ENCODE measurements around the gene CCDC172. TPM values are rescaled to one million over a fixed set of nuclear protein-coding genes. Genes with fewer than 3 reads are reported as not detected.

CCDC172 gene
- total and polyA plus RNA-seq, 2 experiments from 2014 or later = 4.6 to 17.6 TPM

DNA sequence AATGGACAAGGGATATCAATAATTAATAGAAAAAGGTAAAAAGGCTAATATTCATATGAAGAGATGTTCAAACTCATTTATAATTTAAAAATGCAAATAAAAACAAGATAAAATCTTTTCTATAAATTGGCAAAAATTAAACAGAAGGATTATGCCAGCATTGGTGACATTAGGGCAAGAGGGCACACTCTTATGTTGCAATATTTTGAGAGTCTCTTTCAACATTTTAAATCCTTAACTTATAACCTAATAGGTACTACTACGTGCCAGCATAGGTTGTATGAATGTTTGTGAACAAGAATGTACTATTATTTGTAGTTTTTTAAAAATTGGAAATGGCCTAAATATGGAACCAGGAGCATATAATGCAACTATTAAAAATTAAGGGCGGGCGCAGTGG is 78.6 kb downstream of the CCDC172 start (continued):
- TF ChIP-seq CREB1 (CRISPR knock-in tag; IDR thresholded peaks at IDR 0.05; ENCODE audit: low read depth) (no peak), EZH2phosphoT487 (IDR thresholded peaks at IDR 0.05; ENCODE audit: unreplicated experiment) (no peak), NANOG (IDR thresholded peaks at IDR 0.05; ENCODE audit: borderline replicate concordance) (no peak), EZH2 (IDR thresholded peaks at IDR 0.05; ENCODE audit: low read depth, unreplicated experiment) (no peak)
- TF ChIP-seq, protein P1, sequence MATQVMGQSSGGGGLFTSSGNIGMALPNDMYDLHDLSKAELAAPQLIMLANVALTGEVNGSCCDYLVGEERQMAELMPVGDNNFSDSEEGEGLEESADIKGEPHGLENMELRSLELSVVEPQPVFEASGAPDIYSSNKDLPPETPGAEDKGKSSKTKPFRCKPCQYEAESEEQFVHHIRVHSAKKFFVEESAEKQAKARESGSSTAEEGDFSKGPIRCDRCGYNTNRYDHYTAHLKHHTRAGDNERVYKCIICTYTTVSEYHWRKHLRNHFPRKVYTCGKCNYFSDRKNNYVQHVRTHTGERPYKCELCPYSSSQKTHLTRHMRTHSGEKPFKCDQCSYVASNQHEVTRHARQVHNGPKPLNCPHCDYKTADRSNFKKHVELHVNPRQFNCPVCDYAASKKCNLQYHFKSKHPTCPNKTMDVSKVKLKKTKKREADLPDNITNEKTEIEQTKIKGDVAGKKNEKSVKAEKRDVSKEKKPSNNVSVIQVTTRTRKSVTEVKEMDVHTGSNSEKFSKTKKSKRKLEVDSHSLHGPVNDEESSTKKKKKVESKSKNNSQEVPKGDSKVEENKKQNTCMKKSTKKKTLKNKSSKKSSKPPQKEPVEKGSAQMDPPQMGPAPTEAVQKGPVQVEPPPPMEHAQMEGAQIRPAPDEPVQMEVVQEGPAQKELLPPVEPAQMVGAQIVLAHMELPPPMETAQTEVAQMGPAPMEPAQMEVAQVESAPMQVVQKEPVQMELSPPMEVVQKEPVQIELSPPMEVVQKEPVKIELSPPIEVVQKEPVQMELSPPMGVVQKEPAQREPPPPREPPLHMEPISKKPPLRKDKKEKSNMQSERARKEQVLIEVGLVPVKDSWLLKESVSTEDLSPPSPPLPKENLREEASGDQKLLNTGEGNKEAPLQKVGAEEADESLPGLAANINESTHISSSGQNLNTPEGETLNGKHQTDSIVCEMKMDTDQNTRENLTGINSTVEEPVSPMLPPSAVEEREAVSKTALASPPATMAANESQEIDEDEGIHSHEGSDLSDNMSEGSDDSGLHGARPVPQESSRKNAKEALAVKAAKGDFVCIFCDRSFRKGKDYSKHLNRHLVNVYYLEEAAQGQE (IDR thresholded peaks at IDR 0.05; ENCODE audit: unreplicated experiment) = no peak
- TF ChIP-seq, protein P2, sequence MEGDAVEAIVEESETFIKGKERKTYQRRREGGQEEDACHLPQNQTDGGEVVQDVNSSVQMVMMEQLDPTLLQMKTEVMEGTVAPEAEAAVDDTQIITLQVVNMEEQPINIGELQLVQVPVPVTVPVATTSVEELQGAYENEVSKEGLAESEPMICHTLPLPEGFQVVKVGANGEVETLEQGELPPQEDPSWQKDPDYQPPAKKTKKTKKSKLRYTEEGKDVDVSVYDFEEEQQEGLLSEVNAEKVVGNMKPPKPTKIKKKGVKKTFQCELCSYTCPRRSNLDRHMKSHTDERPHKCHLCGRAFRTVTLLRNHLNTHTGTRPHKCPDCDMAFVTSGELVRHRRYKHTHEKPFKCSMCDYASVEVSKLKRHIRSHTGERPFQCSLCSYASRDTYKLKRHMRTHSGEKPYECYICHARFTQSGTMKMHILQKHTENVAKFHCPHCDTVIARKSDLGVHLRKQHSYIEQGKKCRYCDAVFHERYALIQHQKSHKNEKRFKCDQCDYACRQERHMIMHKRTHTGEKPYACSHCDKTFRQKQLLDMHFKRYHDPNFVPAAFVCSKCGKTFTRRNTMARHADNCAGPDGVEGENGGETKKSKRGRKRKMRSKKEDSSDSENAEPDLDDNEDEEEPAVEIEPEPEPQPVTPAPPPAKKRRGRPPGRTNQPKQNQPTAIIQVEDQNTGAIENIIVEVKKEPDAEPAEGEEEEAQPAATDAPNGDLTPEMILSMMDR (conservative IDR thresholded peaks at IDR 0.05; ENCODE audit: low read depth in 2 of 2) = no peak

DNA sequence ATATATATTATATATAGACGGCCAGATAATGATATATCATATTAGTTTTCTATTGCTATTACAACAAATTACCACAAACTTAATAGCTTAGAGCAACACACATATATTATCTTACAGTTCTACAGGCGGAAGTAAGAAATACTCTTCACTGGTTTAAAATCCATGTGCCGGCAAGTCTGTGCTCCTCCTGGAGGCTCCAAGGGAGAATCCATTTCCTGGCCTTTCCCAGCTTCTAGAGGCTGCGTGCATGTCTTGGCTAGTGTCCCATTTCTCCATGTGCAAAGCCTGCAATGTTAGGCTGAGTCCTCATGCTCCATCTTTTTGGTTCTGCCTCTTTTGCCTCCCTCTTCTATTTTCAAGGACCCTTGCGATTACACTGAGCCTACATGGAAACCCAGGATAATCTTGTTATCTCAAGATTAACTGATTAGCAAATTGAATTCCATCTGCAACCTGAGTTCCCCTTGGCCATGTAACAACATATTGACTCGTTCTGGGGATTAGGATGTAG is 79.5 kb downstream of the CCDC172 start:
- Histone ChIP-seq H3K4me1 (ENCODE audit: insufficient read depth) (peaks cover under 1% of the 10 kb centered on the region; the same call in 1 of the 2 replicates), H3K79me2 (replicated peaks; ENCODE audit: insufficient read depth) (no peaks in the 10 kb centered on the region), H4K20me1 (replicated peaks; ENCODE audit: insufficient read depth) (no peaks in the 10 kb centered on the region), H3K4me2 (no peak overlapping the region), H3K4me3 (no peak overlapping the region), H3K36me3 (ENCODE audit: insufficient read depth) (no peaks in the 10 kb centered on the region), H3K27ac (ENCODE audit: low read depth) (no peak overlapping the region), H2AFZ (no peak overlapping the region), H3F3A (replicated peaks; ENCODE audit: low read depth) (no peaks in the 10 kb centered on the region), H3K9me2 (ENCODE audit: insufficient read depth) (no peaks in the 10 kb centered on the region), H3K27me3 (ENCODE audit: insufficient read depth) (no peaks in the 10 kb centered on the region)
- H3K9me3 Mint-ChIP-seq = no peaks in the 10 kb centered on the region
- no peaks in the 10 kb centered on the region for H3K36me3 Mint-ChIP-seq (ENCODE audit: low read depth)
- H3K4me3 Mint-ChIP-seq = no peak overlapping the region
- peaks cover 3% of the 10 kb centered on the region; the same call in 1 of the 3 replicates for H3K4me1 Mint-ChIP-seq
- ATAC-seq (no peak), DNase-seq (ENCODE audit: low spot score) (peak; percentile 7)
- H3K27me3 Mint-ChIP-seq (ENCODE audit: insufficient read depth, low read depth, poor library complexity) = no peaks in the 10 kb centered on the region
- TF ChIP-seq POLR2AphosphoS5 (IDR thresholded peaks at IDR 0.05; ENCODE audit: low read depth) (no peak), EZH2phosphoT487 (IDR thresholded peaks at IDR 0.05; ENCODE audit: unreplicated experiment) (no peak)
- H3K27ac Mint-ChIP-seq = no peak overlapping the region

DNA sequence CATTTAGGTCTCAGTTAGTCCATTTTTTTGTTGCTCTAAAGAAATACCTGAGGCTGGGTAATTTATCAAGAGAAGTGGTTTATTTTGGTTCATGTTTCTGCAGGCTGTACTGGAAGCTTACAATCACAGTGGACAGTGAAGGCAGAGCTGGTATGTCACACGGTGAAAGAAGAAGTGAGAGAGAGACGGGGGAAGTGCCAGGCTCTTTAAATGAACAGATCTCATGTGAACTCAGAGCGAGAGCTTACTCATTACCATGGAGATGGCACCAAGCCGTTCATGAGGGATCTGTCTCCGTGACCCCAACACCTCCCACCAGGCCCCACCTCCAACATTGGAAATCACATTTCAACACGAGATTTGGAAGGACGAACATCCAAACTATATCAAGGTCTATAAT is 84.5 kb downstream of the CCDC172 start:
- DNase-seq (ENCODE audit: low spot score) (peak; percentile 27), ATAC-seq (peak; percentile 45; the same call in 2 of the 3 replicates)
- H3K9me3 Mint-ChIP-seq = no peaks in the 10 kb centered on the region
- Histone ChIP-seq H2AFZ (0 out of 2 replicates have a peak overlapping the region, but pooled peaks have one; percentile 11), H3K79me2 (replicated peaks; ENCODE audit: insufficient read depth) (no peaks in the 10 kb centered on the region), H3K27me3 (ENCODE audit: insufficient read depth) (no peaks in the 10 kb centered on the region), H3K4me3 (no peak overlapping the region), H3F3A (replicated peaks; ENCODE audit: low read depth) (no peaks in the 10 kb centered on the region), H3K9me2 (ENCODE audit: insufficient read depth) (no peaks in the 10 kb centered on the region), H3K36me3 (ENCODE audit: insufficient read depth) (no peaks in the 10 kb centered on the region), H3K27ac (ENCODE audit: low read depth) (no peak overlapping the region), H3K4me1 (ENCODE audit: insufficient read depth) (no peaks in the 10 kb centered on the region), H3K4me2 (no peak overlapping the region), H4K20me1 (replicated peaks; ENCODE audit: insufficient read depth) (no peaks in the 10 kb centered on the region)
- no peak overlapping the region for H3K27ac Mint-ChIP-seq
- H3K4me1 Mint-ChIP-seq = peaks cover 4% of the 10 kb centered on the region; the same call in 1 of the 3 replicates
- H3K4me3 Mint-ChIP-seq = no peak overlapping the region
- H3K27me3 Mint-ChIP-seq (ENCODE audit: insufficient read depth, low read depth, poor library complexity) = no peaks in the 10 kb centered on the region
- no peaks in the 10 kb centered on the region for H3K36me3 Mint-ChIP-seq (ENCODE audit: low read depth)
- TF ChIP-seq, protein P3, sequence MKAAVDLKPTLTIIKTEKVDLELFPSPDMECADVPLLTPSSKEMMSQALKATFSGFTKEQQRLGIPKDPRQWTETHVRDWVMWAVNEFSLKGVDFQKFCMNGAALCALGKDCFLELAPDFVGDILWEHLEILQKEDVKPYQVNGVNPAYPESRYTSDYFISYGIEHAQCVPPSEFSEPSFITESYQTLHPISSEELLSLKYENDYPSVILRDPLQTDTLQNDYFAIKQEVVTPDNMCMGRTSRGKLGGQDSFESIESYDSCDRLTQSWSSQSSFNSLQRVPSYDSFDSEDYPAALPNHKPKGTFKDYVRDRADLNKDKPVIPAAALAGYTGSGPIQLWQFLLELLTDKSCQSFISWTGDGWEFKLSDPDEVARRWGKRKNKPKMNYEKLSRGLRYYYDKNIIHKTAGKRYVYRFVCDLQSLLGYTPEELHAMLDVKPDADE (IDR thresholded peaks at IDR 0.05) = no peak
- no peak for TF ChIP-seq POLR2AphosphoS5 (IDR thresholded peaks at IDR 0.05; ENCODE audit: low read depth)
- no peak for TF ChIP-seq ZNF114 (CRISPR knock-in tag; IDR thresholded peaks at IDR 0.05)
- no peak for TF ChIP-seq STAT1 (IDR thresholded peaks at IDR 0.05; ENCODE audit: unreplicated experiment)
- no peak for TF ChIP-seq EZH2phosphoT487 (IDR thresholded peaks at IDR 0.05; ENCODE audit: unreplicated experiment)
- no peak for TF ChIP-seq EZH2 (IDR thresholded peaks at IDR 0.05; ENCODE audit: low read depth, unreplicated experiment)
- TF ChIP-seq, protein P2 (conservative IDR thresholded peaks at IDR 0.05; ENCODE audit: low read depth in 2 of 2) = no peak
- TF ChIP-seq NANOG (IDR thresholded peaks at IDR 0.05; ENCODE audit: borderline replicate concordance) = no peak
- TF ChIP-seq CREB1 (CRISPR knock-in tag; IDR thresholded peaks at IDR 0.05; ENCODE audit: low read depth) = no peak
- TF ChIP-seq ZNF331 (CRISPR knock-in tag; IDR thresholded peaks at IDR 0.05; ENCODE audit: low read depth) = no peak
- no peak for TF ChIP-seq JUNB (IDR thresholded peaks at IDR 0.05; ENCODE audit: unreplicated experiment)

Data from GM23338 (cell line).